ENCODE data around the gene NSA2. TPM values are rescaled to one million over a fixed set of nuclear protein-coding genes. Genes with fewer than 3 reads are reported as not detected.

Gene NSA2
- total RNA-seq, 1 experiment from 2014 or later: 108 TPM

DNA sequence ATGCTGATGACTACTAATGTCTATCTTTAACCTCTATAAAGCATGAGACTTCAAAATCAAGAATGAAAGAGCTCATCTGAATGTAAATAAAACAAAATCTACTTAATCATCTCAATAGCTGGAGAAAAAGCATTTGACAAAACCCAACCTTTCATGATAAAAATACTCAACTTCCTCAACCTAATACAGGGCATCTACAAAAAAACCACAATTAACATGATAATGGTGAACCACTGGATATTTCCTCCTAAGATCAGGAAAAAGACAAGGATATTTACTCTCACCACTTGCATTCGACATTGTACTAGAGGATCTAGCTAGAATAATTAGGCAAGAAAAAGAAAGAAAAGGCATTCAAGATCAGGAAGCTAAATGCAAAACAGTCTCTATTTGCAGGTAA, 49.8 kb downstream of the NSA2 start:
- Histone ChIP-seq H3K4me2 (ENCODE audit: low read length) (no peak overlapping the region), H3K79me2 (ENCODE audit: insufficient read depth, low read length) (no peaks in the 10 kb centered on the region), H3K27me3 (ENCODE audit: insufficient read depth, low read length) (no peaks in the 10 kb centered on the region), H3K4me1 (ENCODE audit: control insufficient read depth in 1 of 2, insufficient read depth in 2 of 2, low read length in 2 of 2) (no peaks in the 10 kb centered on the region), H3K9me2 (ENCODE audit: insufficient read depth) (no peaks in the 10 kb centered on the region), H3K4me3 (replicated peaks in 1 of 2; ENCODE audit: low read depth in 1 of 2, low read length in 2 of 2) (no peak overlapping the region), H3K27ac (ENCODE audit: low read depth, low read length) (no peak overlapping the region), H3K36me3 (ENCODE audit: control insufficient read depth in 1 of 2, insufficient read depth in 2 of 2, low read length in 2 of 2) (no peaks in the 10 kb centered on the region; a peak in 1 of 4 replicates), H4K20me1 (ENCODE audit: insufficient read depth) (no peaks in the 10 kb centered on the region; the same call in 1 of the 2 replicates), H3K9ac (ENCODE audit: low read length) (no peak overlapping the region), H2AFZ (ENCODE audit: low read depth, low read length, poor library complexity, severe bottlenecking) (no peak overlapping the region), H3K9me3 (ENCODE audit: control insufficient read depth in 1 of 2, insufficient read depth in 1 of 2, low read depth in 1 of 2, low read length in 2 of 2) (no peaks in the 10 kb centered on the region)
- ChIA-PET RAD21 (ENCODE audit: low non-redundant PET in 1 of 2, low total read pairs in 2 of 2, uncharacterized antibody in 2 of 2, unreplicated experiment in 2 of 2) (no interaction called here), POLR2A (no interaction called here), CTCF (no interaction called here)
- TF ChIP-seq SP1 (IDR thresholded peaks at IDR 0.05; ENCODE audit: low read depth) (no peak), POLR2AphosphoS5 (IDR thresholded peaks at IDR 0.05; ENCODE audit: low read depth, low read length) (no peak), CEBPB (IDR thresholded peaks at IDR 0.05; ENCODE audit: low read depth) (no peak), ELF1 (IDR thresholded peaks at IDR 0.05; ENCODE audit: borderline replicate concordance, low read depth) (no peak), EZH2phosphoT487 (IDR thresholded peaks at IDR 0.05; ENCODE audit: borderline replicate concordance) (no peak), EZH2 (IDR thresholded peaks at IDR 0.05) (no peak), SRF (IDR thresholded peaks at IDR 0.05; ENCODE audit: low read depth) (no peak), ATF3 (IDR thresholded peaks at IDR 0.05) (no peak), TCF7L2 (IDR thresholded peaks at IDR 0.05; ENCODE audit: borderline replicate concordance, extremely low read depth, insufficient read depth, insufficient read length) (no peak), YY1 (IDR thresholded peaks at IDR 0.05; ENCODE audit: extremely low read depth, insufficient replicate concordance, low read depth, low read length) (no peak)
- ATAC-seq (no peak), DNase-seq (ENCODE audit: low read depth, low spot score) (no peak)
- BruUV-seq (replicated peaks): no TSS peak
- intact Hi-C loops (cut with micrococcal nuclease): no loop called here

DNA sequence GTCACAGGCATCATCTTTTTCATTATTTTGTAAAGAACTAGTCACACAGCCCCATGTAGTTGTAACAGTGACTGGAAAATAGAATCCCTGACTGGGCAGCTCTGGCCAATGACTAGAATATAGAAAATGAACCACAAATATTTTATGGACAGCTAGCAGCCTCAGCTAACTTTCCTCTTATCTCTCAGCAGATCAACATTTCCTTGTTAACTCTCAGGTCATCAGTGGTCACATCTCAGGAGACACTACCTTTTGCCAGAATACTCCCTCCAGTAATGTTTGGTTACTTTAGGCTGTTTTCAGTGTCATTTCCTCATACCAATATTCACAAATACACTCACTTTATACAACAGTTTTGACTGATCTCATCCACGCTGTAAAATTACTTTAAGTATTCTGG, 55.2 kb downstream of the NSA2 start:
- H4K20me1 ChIP-seq (ENCODE audit: insufficient read depth): no peaks in the 10 kb centered on the region
- H3K27me3 ChIP-seq (ENCODE audit: insufficient read depth, low read length): no peaks in the 10 kb centered on the region
- no peak overlapping the region for H2AFZ ChIP-seq (ENCODE audit: low read depth, low read length, poor library complexity, severe bottlenecking)
- no peaks in the 10 kb centered on the region for H3K9me2 ChIP-seq (ENCODE audit: insufficient read depth)
- no peak overlapping the region for H3K4me3 ChIP-seq (replicated peaks in 1 of 2; ENCODE audit: low read depth in 1 of 2, low read length in 2 of 2)
- ATAC-seq (no peak), DNase-seq (ENCODE audit: low read depth, low spot score) (no peak)
- intact Hi-C loops (cut with micrococcal nuclease): no loop called here
- H3K79me2 ChIP-seq (ENCODE audit: insufficient read depth, low read length): no peaks in the 10 kb centered on the region
- no peak overlapping the region for H3K9ac ChIP-seq (ENCODE audit: low read length)
- no peaks in the 10 kb centered on the region for H3K9me3 ChIP-seq (ENCODE audit: control insufficient read depth in 1 of 2, insufficient read depth in 1 of 2, low read depth in 1 of 2, low read length in 2 of 2)
- RAD21 ChIA-PET (ENCODE audit: low non-redundant PET in 1 of 2, low total read pairs in 2 of 2, uncharacterized antibody in 2 of 2, unreplicated experiment in 2 of 2): no interaction called here
- POLR2A ChIA-PET: no interaction called here
- no TSS peak for BruUV-seq (replicated peaks)
- H3K27ac ChIP-seq (ENCODE audit: low read depth, low read length): no peak overlapping the region
- H3K4me1 ChIP-seq (ENCODE audit: control insufficient read depth in 1 of 2, insufficient read depth in 2 of 2, low read length in 2 of 2): no peaks in the 10 kb centered on the region
- H3K4me2 ChIP-seq (ENCODE audit: low read length): no peak overlapping the region
- CTCF ChIA-PET: no interaction called here
- H3K36me3 ChIP-seq (ENCODE audit: control insufficient read depth in 1 of 2, insufficient read depth in 2 of 2, low read length in 2 of 2): no peaks in the 10 kb centered on the region
- no peak for TF ChIP-seq ZFX (IDR thresholded peaks at IDR 0.05)
- TF ChIP-seq MAX (IDR thresholded peaks at IDR 0.05): no peak
- TF ChIP-seq, protein P1, sequence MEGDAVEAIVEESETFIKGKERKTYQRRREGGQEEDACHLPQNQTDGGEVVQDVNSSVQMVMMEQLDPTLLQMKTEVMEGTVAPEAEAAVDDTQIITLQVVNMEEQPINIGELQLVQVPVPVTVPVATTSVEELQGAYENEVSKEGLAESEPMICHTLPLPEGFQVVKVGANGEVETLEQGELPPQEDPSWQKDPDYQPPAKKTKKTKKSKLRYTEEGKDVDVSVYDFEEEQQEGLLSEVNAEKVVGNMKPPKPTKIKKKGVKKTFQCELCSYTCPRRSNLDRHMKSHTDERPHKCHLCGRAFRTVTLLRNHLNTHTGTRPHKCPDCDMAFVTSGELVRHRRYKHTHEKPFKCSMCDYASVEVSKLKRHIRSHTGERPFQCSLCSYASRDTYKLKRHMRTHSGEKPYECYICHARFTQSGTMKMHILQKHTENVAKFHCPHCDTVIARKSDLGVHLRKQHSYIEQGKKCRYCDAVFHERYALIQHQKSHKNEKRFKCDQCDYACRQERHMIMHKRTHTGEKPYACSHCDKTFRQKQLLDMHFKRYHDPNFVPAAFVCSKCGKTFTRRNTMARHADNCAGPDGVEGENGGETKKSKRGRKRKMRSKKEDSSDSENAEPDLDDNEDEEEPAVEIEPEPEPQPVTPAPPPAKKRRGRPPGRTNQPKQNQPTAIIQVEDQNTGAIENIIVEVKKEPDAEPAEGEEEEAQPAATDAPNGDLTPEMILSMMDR (IDR thresholded peaks at IDR 0.05 in 2 of 3, conservative IDR thresholded peaks at IDR 0.05 in 1 of 3; ENCODE audit: borderline replicate concordance in 1 of 3, insufficient read depth in 1 of 3, low read depth in 2 of 3, low read length in 2 of 3): no peak
- no peak for TF ChIP-seq EZH2phosphoT487 (IDR thresholded peaks at IDR 0.05; ENCODE audit: borderline replicate concordance)
- TF ChIP-seq, protein P2, sequence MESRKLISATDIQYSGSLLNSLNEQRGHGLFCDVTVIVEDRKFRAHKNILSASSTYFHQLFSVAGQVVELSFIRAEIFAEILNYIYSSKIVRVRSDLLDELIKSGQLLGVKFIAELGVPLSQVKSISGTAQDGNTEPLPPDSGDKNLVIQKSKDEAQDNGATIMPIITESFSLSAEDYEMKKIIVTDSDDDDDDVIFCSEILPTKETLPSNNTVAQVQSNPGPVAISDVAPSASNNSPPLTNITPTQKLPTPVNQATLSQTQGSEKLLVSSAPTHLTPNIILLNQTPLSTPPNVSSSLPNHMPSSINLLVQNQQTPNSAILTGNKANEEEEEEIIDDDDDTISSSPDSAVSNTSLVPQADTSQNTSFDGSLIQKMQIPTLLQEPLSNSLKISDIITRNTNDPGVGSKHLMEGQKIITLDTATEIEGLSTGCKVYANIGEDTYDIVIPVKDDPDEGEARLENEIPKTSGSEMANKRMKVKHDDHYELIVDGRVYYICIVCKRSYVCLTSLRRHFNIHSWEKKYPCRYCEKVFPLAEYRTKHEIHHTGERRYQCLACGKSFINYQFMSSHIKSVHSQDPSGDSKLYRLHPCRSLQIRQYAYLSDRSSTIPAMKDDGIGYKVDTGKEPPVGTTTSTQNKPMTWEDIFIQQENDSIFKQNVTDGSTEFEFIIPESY (IDR thresholded peaks at IDR 0.05; ENCODE audit: extremely low read depth, insufficient replicate concordance, low read length): no peak
- no peak for TF ChIP-seq ATF3 (IDR thresholded peaks at IDR 0.05)
- no peak for TF ChIP-seq SRF (IDR thresholded peaks at IDR 0.05; ENCODE audit: low read depth)
- no peak for TF ChIP-seq TCF7L2 (IDR thresholded peaks at IDR 0.05; ENCODE audit: borderline replicate concordance, extremely low read depth, insufficient read depth, insufficient read length)
- TF ChIP-seq SIN3A (IDR thresholded peaks at IDR 0.05; ENCODE audit: low read depth): no peak

Data from HCT116 (cell line).